Measurements from ENCODE around the gene RIMOC1. TPM values are rescaled to one million over a fixed set of nuclear protein-coding genes. Genes with fewer than 3 reads are reported as not detected.

RIMOC1 gene
- total and polyA plus RNA-seq, 2 donors (not counting 1 experiment from before 2014, with no cell fraction given), result 5.3 to 33.1 TPM

DNA sequence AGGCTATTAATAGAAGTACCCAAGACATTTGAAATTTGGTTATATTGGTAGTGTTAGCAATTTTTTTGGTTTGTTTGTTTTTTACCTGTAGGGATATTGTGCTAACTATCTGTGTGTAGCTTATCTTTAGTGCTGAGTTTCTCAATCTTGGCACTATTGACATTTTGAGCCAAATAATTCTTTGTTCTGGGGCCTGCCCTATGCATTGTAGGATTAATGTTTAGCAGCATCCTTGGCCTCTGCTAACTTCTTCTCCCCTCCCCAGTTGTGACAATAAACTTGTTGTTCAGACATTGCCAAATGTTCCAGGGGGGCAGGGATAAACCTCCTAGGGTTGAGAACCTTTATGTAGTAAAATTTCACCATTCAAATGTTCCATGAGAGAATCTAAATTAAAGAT lies 24.9 kb downstream of the RIMOC1 start:
- peaks cover 13 to 17% of the 10 kb centered on the region in 2 donors for H3K4me1 ChIP-seq (ENCODE audit: control insufficient read depth in 2 of 2, insufficient read depth in 2 of 2, low read length in 2 of 2)
- no peak overlapping the region for H3K4me3 ChIP-seq (ENCODE audit: control extremely low read depth in 1 of 5, extremely low read depth in 1 of 5, insufficient read depth in 1 of 5, low read depth in 2 of 5, low read length in 4 of 5)
- H3K79me2 ChIP-seq (ENCODE audit: control insufficient read depth, insufficient read depth, low read length), result no peaks in the 10 kb centered on the region
- H3K27ac ChIP-seq (ENCODE audit: low read length in 2 of 2), result no peak overlapping the region
- H3K9me3 ChIP-seq (ENCODE audit: control extremely low read depth in 1 of 3, control insufficient read depth in 2 of 3, insufficient read depth in 1 of 3, low read length in 2 of 3), result no peaks in the 10 kb centered on the region
- no peaks in the 10 kb centered on the region for H3K27me3 ChIP-seq (replicated peaks in 1 of 4; ENCODE audit: control extremely low read depth in 1 of 4, control insufficient read depth in 3 of 4, insufficient read depth in 4 of 4, low read length in 3 of 4)
- H3K27ac Mint-ChIP-seq, result no peak overlapping the region
- peaks cover 19% of the 10 kb centered on the region for H3K4me1 Mint-ChIP-seq
- H3K36me3 ChIP-seq (replicated peaks in 1 of 2; ENCODE audit: control extremely low read depth in 1 of 2, control insufficient read depth in 1 of 2, extremely low read depth in 1 of 2, insufficient read depth in 2 of 2, low read length in 1 of 2), result peaks cover 5 to 14% of the 10 kb centered on the region in 2 experiments
- H3K27me3 Mint-ChIP-seq, result no peaks in the 10 kb centered on the region
- intact Hi-C loops (cut with micrococcal nuclease), result loop anchor here (5.0 to 10.0 kb wide), 4 partner anchors 1136 to 1626 kb away; partner anchors contain the start of genes HMGCS1, PAIP1 and TMEM267
- no peak overlapping the region for H2AFZ ChIP-seq (ENCODE audit: insufficient read depth, low read depth, low read length, poor library complexity, severe bottlenecking)
- DNase-seq, result no peak
- ChIA-PET POLR2A (no interaction called here), CTCF (interaction anchor here (3.6 kb wide), 1 partner anchor 73 kb away, joined by 10 read pairs; no protein-coding TSS in a partner anchor)
- no peak overlapping the region for H3K9ac ChIP-seq (ENCODE audit: low read length)
- H4K20me1 ChIP-seq (ENCODE audit: control insufficient read depth, insufficient read depth, low read length, poor library complexity, severe bottlenecking), result no peaks in the 10 kb centered on the region
- no peak overlapping the region for H3K4me2 ChIP-seq (replicated peaks; ENCODE audit: low read depth, low read length, poor library complexity, severe bottlenecking)
- TF ChIP-seq, protein P1, sequence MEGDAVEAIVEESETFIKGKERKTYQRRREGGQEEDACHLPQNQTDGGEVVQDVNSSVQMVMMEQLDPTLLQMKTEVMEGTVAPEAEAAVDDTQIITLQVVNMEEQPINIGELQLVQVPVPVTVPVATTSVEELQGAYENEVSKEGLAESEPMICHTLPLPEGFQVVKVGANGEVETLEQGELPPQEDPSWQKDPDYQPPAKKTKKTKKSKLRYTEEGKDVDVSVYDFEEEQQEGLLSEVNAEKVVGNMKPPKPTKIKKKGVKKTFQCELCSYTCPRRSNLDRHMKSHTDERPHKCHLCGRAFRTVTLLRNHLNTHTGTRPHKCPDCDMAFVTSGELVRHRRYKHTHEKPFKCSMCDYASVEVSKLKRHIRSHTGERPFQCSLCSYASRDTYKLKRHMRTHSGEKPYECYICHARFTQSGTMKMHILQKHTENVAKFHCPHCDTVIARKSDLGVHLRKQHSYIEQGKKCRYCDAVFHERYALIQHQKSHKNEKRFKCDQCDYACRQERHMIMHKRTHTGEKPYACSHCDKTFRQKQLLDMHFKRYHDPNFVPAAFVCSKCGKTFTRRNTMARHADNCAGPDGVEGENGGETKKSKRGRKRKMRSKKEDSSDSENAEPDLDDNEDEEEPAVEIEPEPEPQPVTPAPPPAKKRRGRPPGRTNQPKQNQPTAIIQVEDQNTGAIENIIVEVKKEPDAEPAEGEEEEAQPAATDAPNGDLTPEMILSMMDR (IDR thresholded peaks at IDR 0.05), result no peak
- TF ChIP-seq EZH2 (IDR thresholded peaks at IDR 0.05; ENCODE audit: borderline replicate concordance, insufficient read depth, low read depth, low read length, poor library complexity, severe bottlenecking), result no peak
- H3K4me3 Mint-ChIP-seq, result no peak overlapping the region
- no peak for ATAC-seq (ENCODE audit: low read depth)
- no peaks in the 10 kb centered on the region for H3K9me3 Mint-ChIP-seq (ENCODE audit: insufficient read depth)

DNA sequence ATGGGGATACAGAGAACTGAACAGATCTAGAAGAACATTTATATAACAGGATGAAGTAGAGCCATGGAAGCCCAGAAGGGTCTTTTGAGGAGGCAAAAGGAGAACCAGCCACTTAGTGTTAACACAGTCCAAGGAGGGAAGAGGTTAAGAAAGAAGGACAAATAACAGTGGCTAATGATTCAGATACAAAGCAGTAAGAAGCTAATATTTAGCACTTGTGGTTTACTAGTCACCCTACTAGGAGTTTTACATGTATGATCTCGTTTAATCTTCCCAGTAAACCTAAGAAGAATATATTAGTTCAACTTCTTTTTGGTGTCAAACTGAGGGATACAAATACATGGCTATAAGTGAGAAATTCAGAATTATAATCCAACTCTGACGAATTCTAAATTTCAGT lies 28.6 kb downstream of the RIMOC1 start:
- Histone ChIP-seq H4K20me1 (ENCODE audit: control insufficient read depth, insufficient read depth, low read length, poor library complexity, severe bottlenecking) (no peaks in the 10 kb centered on the region), H3K79me2 (ENCODE audit: control insufficient read depth, insufficient read depth, low read length) (no peaks in the 10 kb centered on the region), H3K4me3 (ENCODE audit: control extremely low read depth in 1 of 5, extremely low read depth in 1 of 5, insufficient read depth in 1 of 5, low read depth in 2 of 5, low read length in 4 of 5) (no peak overlapping the region), H3K9me3 (ENCODE audit: control extremely low read depth in 1 of 3, control insufficient read depth in 2 of 3, insufficient read depth in 1 of 3, low read length in 2 of 3) (no peaks in the 10 kb centered on the region), H3K27ac (ENCODE audit: low read length in 2 of 2) (no peak overlapping the region), H3K4me1 (ENCODE audit: control insufficient read depth in 2 of 2, insufficient read depth in 2 of 2, low read length in 2 of 2) (no peaks in the 10 kb centered on the region), H3K4me2 (replicated peaks; ENCODE audit: low read depth, low read length, poor library complexity, severe bottlenecking) (no peak overlapping the region), H3K9ac (ENCODE audit: low read length) (no peak overlapping the region), H3K27me3 (replicated peaks in 1 of 4; ENCODE audit: control extremely low read depth in 1 of 4, control insufficient read depth in 3 of 4, insufficient read depth in 4 of 4, low read length in 3 of 4) (no peaks in the 10 kb centered on the region), H2AFZ (ENCODE audit: insufficient read depth, low read depth, low read length, poor library complexity, severe bottlenecking) (no peak overlapping the region), H3K36me3 (replicated peaks in 1 of 2; ENCODE audit: control extremely low read depth in 1 of 2, control insufficient read depth in 1 of 2, extremely low read depth in 1 of 2, insufficient read depth in 2 of 2, low read length in 1 of 2) (peaks cover 9 to 30% of the 10 kb centered on the region in 2 experiments)
- no peak overlapping the region for H3K27ac Mint-ChIP-seq
- no peak for TF ChIP-seq EZH2 (IDR thresholded peaks at IDR 0.05; ENCODE audit: borderline replicate concordance, insufficient read depth, low read depth, low read length, poor library complexity, severe bottlenecking)
- TF ChIP-seq, protein P1 (IDR thresholded peaks at IDR 0.05), result no peak
- intact Hi-C loops (cut with micrococcal nuclease), result no loop called here
- DNase-seq (no peak), ATAC-seq (ENCODE audit: low read depth) (no peak)
- ChIA-PET CTCF (interaction anchor here (1.1 to 3.6 kb wide), 2 partner anchors 76 kb away, joined by 3 to 10 read pairs; no protein-coding TSS in a partner anchor), POLR2A (no interaction called here)
- no peak overlapping the region for H3K4me3 Mint-ChIP-seq
- no peaks in the 10 kb centered on the region for H3K4me1 Mint-ChIP-seq
- no CpG with 5 or more reads among the region's 2 CpGs for WGBS (ENCODE audit: insufficient coverage)
- H3K27me3 Mint-ChIP-seq, result no peaks in the 10 kb centered on the region
- no peaks in the 10 kb centered on the region for H3K9me3 Mint-ChIP-seq (ENCODE audit: insufficient read depth)

All from B cell (primary cell).